Upper lobe of left lung (tissue), 6 donors: ENCODE data around the gene CALR3. TPM values are rescaled to one million over a fixed set of nuclear protein-coding genes. Genes with fewer than 3 reads are reported as not detected.

Experiments used
- ATAC-seq, 2 donors: fragments of 200-7000 bp; cut with Tn5 transposase; one replicate each; pipeline ENCODE4 v1.9.1; 2022; ENCODE audit warnings: mild to moderate bottlenecking in 2 of 2, moderate library complexity in 2 of 2; ENCODE audit not compliant: low FRiP score in 2 of 2
- DNase-seq, 2 donors: peaks; one replicate each; pipeline ENCODE4 v3.0.0-alpha.2; 2019 to 2020
- H3K27ac ChIP-seq, 4 donors: fragments of 200-600 bp; sonication (generic); one replicate each; pipeline ENCODE4 v1.5.1; 2016 to 2019
- H3K27me3 ChIP-seq, 4 donors: fragments of 200-600 bp; sonication (generic); one replicate each; pipeline ENCODE4 v1.5.1; 2017 to 2019
- H3K36me3 ChIP-seq, 4 donors: fragments of 200-600 bp; sonication (generic); one replicate each; pipeline ENCODE4 v1.5.1; 2016 to 2019
- H3K4me1 ChIP-seq, 4 donors: fragments of 200-600 bp; sonication (generic); one replicate each; pipeline ENCODE4 v1.5.1; 2018 to 2019
- H3K4me3 ChIP-seq, 4 donors: fragments of 200-600 bp; sonication (generic); one replicate each; pipeline ENCODE4 v1.5.1; 2017 to 2019; ENCODE audit warnings: mild to moderate bottlenecking in 2 of 4, moderate library complexity in 1 of 4
- H3K9me3 ChIP-seq, 4 donors: fragments of 200-600 bp; sonication (generic); one replicate each; pipeline ENCODE4 v1.5.1; 2018 to 2019
- EP300 ChIP-seq, 4 donors: sonication (generic); formaldehyde crosslinking; IDR thresholded peaks; one replicate each; pipeline ENCODE4 v1.5.1; 2017; ENCODE audit warnings: antibody characterized with exemption in 4 of 4, control low read depth in 2 of 4
- POLR2A ChIP-seq, 4 donors: fragments of 450-650 bp; IDR thresholded peaks; one replicate each; pipeline ENCODE4 v1.5.1; 2016 to 2017; ENCODE audit warnings: antibody characterized with exemption in 4 of 4, mild to moderate bottlenecking in 2 of 4
- POLR2AphosphoS5 ChIP-seq, 2 donors: sonication (generic); formaldehyde crosslinking; IDR thresholded peaks; one replicate each; pipeline ENCODE4 v1.5.1; 2017; ENCODE audit warnings: antibody characterized with exemption in 2 of 2
- WGBS, 2 donors: methylation state at CpG; one replicate each; pipeline ENCODE4 v1.1.5; 2017 to 2018; 5-methylcytosine and 5-hydroxymethylcytosine counted together
- total RNA-seq, 6 donors: library from RNA; depleted of rRNA in 4 of 6; stranded (reverse); fragments of >200 nt in 4 of 6; gene quantifications; one replicate each; pipeline versions ENCODE4 v1.1.0 to v1.2.1, GENCODE V29; 2016 to 2021
- TF ChIP-seq, protein P1 (sequence below), 6 experiments: fragments of 450-650 bp in 4 of 6; fragments of 200-600 bp in 2 of 6; sonication (generic) in 2 of 6; IDR thresholded peaks; one replicate each; pipeline ENCODE4 v1.5.1; 2016 to 2019; ENCODE audit warnings: antibody characterized with exemption in 6 of 6
- donor health status: DM: no; HTN: no; CAD: no; lungs with moderate emphysema.
- donor health status: DM: no; HTN: yes; CAD: no; lungs with severe emphysema.

Gene CALR3
- total RNA-seq, 6 donors from 2014 or later, result not detected

DNA sequence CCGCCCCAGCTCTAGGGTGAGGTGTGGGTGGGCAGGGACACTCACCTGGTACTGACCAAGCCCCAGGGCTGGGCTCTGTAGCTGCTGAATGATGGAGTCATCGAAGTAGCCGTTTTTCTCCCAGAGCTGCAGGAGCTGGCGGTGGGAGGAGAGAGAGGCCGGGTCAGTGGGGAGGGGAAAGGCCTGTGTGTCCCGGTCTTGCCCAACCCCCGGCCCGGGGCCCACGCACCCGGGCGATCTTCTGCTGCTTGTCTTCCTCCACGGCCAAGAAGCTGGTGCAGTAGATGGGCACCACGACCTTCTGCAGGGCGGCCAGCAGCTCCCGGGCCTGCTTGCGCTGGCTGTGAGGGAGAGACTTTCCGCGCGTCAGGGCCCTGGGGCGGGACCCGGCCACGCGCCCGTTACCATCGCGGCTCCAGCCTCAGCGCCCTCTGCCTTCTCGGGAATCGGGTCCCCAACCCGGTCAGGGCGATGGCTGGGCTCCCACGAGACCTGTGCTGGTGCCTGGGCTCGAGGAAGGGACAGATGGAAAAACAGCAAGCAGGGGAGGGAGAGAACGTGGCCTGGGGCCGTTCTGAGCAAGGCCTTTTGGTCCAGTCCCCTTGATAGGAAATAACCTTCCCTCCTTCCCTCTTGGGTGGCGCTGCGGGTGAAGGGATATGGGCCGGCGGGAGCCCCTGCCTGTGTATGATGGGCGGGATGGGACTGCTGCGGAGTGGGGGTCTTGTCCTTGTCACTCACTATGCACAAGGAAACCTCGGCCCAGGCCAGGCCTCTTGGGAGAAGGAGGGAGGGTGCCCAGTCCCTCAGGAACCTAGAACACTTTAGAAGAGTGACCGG lies 34.8 kb upstream of the CALR3 start:
- H3K36me3 ChIP-seq, result peaks cover 63 to 100% (median 97%) of the 10 kb centered on the region in 4 donors
- peak in 1 of 2 donors; percentile 12 for ATAC-seq

DNA sequence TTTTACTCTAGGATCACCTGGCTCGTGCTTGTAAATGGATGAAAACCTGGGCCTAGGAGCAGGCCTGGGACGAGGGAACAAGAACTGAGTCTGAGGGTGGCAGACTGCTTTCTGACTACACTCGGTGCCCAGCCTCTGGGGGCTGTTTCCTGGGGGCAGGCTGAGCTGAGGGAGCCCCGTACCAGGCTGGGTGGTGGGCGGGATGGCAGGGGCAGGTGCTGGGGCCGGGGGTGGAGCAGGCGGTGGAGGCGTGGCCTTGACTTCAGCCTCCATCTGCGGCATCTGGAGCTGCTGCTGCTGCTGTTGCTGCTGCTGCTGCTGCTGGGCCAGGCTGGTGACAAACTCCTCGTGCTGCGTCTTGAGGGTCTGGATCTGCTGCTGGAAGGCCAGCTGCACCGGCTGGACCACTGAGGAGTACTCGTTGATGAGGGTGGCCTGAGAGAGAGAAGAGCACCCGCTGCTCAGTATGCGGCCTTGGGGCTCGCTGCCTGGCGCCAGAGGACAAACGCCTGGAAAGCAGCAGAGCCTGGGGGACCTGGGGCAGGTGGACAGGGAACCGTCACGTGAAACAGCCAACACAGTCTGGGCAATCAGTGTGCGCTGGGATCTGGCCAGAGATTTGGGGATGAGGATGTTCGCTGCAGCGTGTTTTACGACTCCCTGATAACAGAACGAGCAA lies 33.6 kb upstream of the CALR3 start:
- H3K4me1 ChIP-seq, result no peaks in the 10 kb centered on the region
- H3K36me3 ChIP-seq, result peaks cover 70 to 100% (median 97%) of the 10 kb centered on the region in 4 donors
- TF ChIP-seq, protein P1, sequence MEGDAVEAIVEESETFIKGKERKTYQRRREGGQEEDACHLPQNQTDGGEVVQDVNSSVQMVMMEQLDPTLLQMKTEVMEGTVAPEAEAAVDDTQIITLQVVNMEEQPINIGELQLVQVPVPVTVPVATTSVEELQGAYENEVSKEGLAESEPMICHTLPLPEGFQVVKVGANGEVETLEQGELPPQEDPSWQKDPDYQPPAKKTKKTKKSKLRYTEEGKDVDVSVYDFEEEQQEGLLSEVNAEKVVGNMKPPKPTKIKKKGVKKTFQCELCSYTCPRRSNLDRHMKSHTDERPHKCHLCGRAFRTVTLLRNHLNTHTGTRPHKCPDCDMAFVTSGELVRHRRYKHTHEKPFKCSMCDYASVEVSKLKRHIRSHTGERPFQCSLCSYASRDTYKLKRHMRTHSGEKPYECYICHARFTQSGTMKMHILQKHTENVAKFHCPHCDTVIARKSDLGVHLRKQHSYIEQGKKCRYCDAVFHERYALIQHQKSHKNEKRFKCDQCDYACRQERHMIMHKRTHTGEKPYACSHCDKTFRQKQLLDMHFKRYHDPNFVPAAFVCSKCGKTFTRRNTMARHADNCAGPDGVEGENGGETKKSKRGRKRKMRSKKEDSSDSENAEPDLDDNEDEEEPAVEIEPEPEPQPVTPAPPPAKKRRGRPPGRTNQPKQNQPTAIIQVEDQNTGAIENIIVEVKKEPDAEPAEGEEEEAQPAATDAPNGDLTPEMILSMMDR (IDR thresholded peaks at IDR 0.05), result no peak
- TF ChIP-seq POLR2AphosphoS5 (IDR thresholded peaks at IDR 0.05) (no peak), POLR2A (IDR thresholded peaks at IDR 0.05) (no peak), EP300 (IDR thresholded peaks at IDR 0.05) (no peak)
- DNase-seq (peak in 1 of 2 donors; percentile 61), ATAC-seq (no peak)
- H3K4me3 ChIP-seq, result no peak overlapping the region
- no peak overlapping the region for H3K27ac ChIP-seq
- WGBS, 2 donors, result 92 to 93% methylated on average over 19 to 25 of the region's 25 CpGs
- no peaks in the 10 kb centered on the region for H3K27me3 ChIP-seq
- H3K9me3 ChIP-seq, result no peaks in the 10 kb centered on the region

More for the DNA sequence above, 34.8 kb upstream of the CALR3 start:
- Histone ChIP-seq H3K4me3 (no peak overlapping the region), H3K4me1 (no peaks in the 10 kb centered on the region), H3K27me3 (no peaks in the 10 kb centered on the region), H3K27ac (no peak overlapping the region), H3K9me3 (no peaks in the 10 kb centered on the region)
- WGBS, 2 donors, result 91 to 96% methylated on average over 23 to 43 of the region's 43 CpGs
- no peak for TF ChIP-seq POLR2AphosphoS5 (IDR thresholded peaks at IDR 0.05)
- DNase-seq, result peak in 1 of 2 donors; percentile 80

DNA sequence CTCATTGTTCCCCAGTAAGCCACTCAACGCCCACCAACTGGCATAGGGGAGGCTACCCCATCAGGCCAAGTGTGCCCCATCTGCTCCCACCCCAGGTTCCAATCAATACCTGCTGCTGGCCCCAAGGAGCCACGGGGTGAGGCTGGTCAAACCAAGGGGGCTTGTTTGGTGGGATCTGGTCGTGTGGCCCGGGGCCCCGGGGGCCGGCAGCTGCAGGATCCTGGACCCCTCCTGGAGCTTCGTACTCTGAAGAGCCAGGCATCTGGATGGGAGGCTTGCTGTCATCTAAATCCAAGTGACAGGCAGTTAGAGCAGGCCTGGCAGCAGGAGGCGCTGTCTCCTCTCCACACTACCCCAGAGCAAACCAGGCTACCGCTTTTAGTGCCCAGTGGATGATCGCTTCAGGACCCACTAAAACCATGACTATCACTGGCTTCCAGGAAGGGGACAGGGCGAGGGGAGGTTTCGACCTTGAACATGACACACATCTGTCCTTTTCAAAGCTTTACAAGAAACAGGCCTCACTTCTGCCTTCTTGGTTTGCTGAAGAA lies 32.1 kb upstream of the CALR3 start:
- no peak for ATAC-seq
- Histone ChIP-seq H3K27me3 (no peaks in the 10 kb centered on the region), H3K36me3 (peaks cover 64 to 100% (median 99%) of the 10 kb centered on the region in 4 donors)

DNA sequence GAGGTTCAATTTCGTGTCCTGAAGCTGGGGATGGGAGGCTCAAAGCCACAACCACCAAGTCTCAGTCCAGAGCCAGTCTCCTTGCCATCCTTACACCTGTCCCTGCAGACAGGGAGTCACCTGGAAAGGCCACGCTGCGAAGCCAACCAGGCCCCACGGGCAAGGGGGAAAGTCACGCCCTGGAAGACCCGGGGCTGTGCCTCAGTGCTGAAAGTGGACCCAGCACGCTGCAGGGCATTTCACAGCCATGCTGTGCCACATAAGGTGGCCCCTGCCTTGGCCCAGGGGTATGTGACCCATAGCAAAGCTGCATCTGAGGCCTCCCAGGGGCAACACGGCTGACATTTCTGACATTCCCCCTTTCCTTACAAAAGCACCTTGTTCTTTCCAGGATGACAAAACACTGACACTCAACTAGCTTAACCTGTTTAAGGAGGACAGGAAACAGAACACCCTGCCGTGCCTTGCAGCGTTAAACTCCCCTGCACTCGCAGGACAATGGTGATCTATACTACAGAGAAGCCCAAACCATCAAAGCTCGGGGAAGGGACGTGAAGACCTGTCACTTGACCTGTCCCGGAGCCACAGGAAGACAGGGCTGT lies 31.5 kb upstream of the CALR3 start:
- Histone ChIP-seq H3K9me3 (no peaks in the 10 kb centered on the region), H3K27me3 (no peaks in the 10 kb centered on the region), H3K36me3 (peaks cover 67 to 100% (median 99%) of the 10 kb centered on the region in 4 donors), H3K27ac (no peak overlapping the region), H3K4me1 (no peaks in the 10 kb centered on the region), H3K4me3 (no peak overlapping the region)
- DNase-seq, result peak in 1 of 2 donors; percentile 27
- TF ChIP-seq POLR2A (IDR thresholded peaks at IDR 0.05) (no peak), POLR2AphosphoS5 (IDR thresholded peaks at IDR 0.05) (no peak), EP300 (IDR thresholded peaks at IDR 0.05) (no peak)
- TF ChIP-seq, protein P1 (IDR thresholded peaks at IDR 0.05), result no peak
- no peak for ATAC-seq
- WGBS, 2 donors, result 93 to 96% methylated on average over 7 to 9 of the region's 14 CpGs

More for the DNA sequence above, 32.1 kb upstream of the CALR3 start:
- H3K4me1 ChIP-seq, result no peaks in the 10 kb centered on the region
- DNase-seq, result peak in 1 of 2 donors; percentile 64
- H3K27ac ChIP-seq, result no peak overlapping the region
- TF ChIP-seq, protein P1 (IDR thresholded peaks at IDR 0.05), result peak in 3 of 6 experiments; percentile 7 to 12 (median 8)
- no peak for TF ChIP-seq POLR2AphosphoS5 (IDR thresholded peaks at IDR 0.05)
- H3K9me3 ChIP-seq, result no peaks in the 10 kb centered on the region
- whole genome bisulfite sequencing, 2 donors, result 90% methylated on average over 5 to 12 of the region's 12 CpGs
- no peak overlapping the region for H3K4me3 ChIP-seq
